ENCODE measurements around the gene SLC24A3. TPM values are rescaled to one million over a fixed set of nuclear protein-coding genes. Genes with fewer than 3 reads are reported as not detected.

The SLC24A3 gene
- total and polyA plus RNA-seq, 11 donors: 0.26 to 3.9 (median 0.77) TPM

DNA sequence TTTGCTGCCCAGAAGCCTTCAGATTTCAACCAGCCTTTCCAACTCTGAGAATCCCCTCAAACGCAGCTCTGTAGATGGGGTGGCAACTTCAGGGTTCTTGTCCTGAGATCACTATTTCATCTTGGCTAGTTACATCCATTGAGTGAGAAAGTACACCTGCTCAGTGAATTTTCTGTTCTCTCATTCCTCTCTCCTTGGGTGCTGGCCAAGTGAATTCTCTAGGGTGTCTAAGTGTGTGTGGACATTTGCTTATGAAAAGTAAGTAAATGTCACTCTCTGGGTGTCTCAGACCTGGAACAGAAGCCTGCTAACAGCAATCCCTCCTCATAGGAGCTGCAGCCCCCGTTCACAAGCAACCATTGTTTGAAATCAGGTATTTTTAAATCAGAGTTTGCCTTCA lies 549.4 kb downstream of the SLC24A3 start:
- Histone ChIP-seq H3K9me3 (no peaks in the 10 kb centered on the region), H3K27me3 (no peaks in the 10 kb centered on the region), H3K4me3 (no peak overlapping the region), H3K27ac (peak overlapping the region in 4 of 12 donors; percentile 14 to 99 (median 98)), H3K4me1 (peaks cover 4 to 63% (median 42%) of the 10 kb centered on the region in 12 donors), H3K36me3 (peaks cover 0 to 10% (median 0%) of the 10 kb centered on the region in 9 donors)
- intact Hi-C loops (cut with DNase I): loop anchor here in 2 of 10 donors (5.0 kb wide), 2 partner anchors 70 to 215 kb away; no protein-coding TSS in a partner anchor
- ATAC-seq: no peak
- TF ChIP-seq, protein P1, sequence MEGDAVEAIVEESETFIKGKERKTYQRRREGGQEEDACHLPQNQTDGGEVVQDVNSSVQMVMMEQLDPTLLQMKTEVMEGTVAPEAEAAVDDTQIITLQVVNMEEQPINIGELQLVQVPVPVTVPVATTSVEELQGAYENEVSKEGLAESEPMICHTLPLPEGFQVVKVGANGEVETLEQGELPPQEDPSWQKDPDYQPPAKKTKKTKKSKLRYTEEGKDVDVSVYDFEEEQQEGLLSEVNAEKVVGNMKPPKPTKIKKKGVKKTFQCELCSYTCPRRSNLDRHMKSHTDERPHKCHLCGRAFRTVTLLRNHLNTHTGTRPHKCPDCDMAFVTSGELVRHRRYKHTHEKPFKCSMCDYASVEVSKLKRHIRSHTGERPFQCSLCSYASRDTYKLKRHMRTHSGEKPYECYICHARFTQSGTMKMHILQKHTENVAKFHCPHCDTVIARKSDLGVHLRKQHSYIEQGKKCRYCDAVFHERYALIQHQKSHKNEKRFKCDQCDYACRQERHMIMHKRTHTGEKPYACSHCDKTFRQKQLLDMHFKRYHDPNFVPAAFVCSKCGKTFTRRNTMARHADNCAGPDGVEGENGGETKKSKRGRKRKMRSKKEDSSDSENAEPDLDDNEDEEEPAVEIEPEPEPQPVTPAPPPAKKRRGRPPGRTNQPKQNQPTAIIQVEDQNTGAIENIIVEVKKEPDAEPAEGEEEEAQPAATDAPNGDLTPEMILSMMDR (IDR thresholded peaks at IDR 0.05): no peak
- TF ChIP-seq POLR2A (IDR thresholded peaks at IDR 0.05): no peak
- 42 to 58% (median 48%) methylated on average over 2 of the region's 2 CpGs for WGBS, 4 donors
- no peak for DNase-seq

DNA sequence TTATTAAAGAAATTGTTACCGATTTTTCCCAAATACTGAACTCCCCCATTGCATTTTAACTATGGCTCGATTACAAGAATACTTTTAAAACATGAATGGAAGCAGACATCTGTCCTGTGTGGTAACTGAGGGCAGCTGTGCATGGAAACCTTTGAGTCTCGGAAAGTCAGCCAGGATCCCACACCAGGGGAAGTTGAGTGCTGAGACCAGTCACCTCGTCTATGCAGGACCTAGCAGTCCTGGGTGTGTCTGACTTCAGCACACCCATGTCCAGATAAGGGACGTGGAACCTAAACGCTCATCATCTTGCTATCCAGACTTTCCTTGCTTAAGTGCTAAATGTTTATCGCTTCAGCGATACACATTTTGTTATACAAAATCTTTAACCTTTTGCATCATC lies 551.8 kb downstream of the SLC24A3 start:
- WGBS, 4 donors: 54 to 69% (median 60%) methylated on average over 8 of the region's 8 CpGs
- DNase-seq (no peak), ATAC-seq (no peak)
- Histone ChIP-seq H3K9me3 (no peaks in the 10 kb centered on the region), H3K27me3 (no peaks in the 10 kb centered on the region), H3K27ac (no peak overlapping the region), H3K36me3 (peaks cover 0 to 10% (median 0%) of the 10 kb centered on the region in 9 donors), H3K4me3 (no peak overlapping the region), H3K4me1 (peaks cover 4 to 54% (median 36%) of the 10 kb centered on the region in 12 donors)
- TF ChIP-seq POLR2A (IDR thresholded peaks at IDR 0.05): no peak
- TF ChIP-seq, protein P1 (IDR thresholded peaks at IDR 0.05): no peak
- intact Hi-C loops (cut with DNase I): loop anchor here in 2 of 10 donors (5.0 kb wide), 2 partner anchors 72 to 213 kb away; no protein-coding TSS in a partner anchor

DNA sequence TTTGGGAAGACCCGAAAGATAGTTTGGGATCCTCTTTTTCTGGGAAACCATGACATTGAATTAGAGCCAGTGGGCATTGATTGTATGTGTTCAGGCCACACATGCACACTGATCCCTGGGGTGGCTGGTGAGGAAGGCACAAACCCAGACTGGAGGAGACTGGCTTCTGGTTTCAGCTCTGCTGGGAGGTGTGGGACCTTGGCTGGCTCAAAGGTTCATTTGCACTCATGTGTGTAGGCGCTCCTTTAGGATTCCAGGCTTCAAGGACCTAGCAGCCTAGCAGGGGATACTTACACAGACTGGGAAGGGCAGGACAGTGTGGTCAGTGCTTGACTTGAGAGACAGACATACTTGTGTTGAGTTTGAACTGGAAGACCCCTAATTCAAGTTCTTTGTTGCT lies 552.8 kb downstream of the SLC24A3 start:
- TF ChIP-seq, protein P1 (IDR thresholded peaks at IDR 0.05): no peak
- TF ChIP-seq POLR2A (IDR thresholded peaks at IDR 0.05): no peak
- H3K27me3 ChIP-seq: no peaks in the 10 kb centered on the region
- peaks cover 0 to 12% (median 0%) of the 10 kb centered on the region in 9 donors for H3K36me3 ChIP-seq
- ATAC-seq: no peak
- H3K4me1 ChIP-seq: peaks cover 4 to 53% (median 28%) of the 10 kb centered on the region in 12 donors
- intact Hi-C loops (cut with DNase I): no loop called here
- DNase-seq: no peak
- no peaks in the 10 kb centered on the region for H3K9me3 ChIP-seq
- H3K4me3 ChIP-seq: no peak overlapping the region
- 97 to 100% (median 98%) methylated on average over 2 of the region's 2 CpGs for WGBS, 4 donors
- no peak overlapping the region for H3K27ac ChIP-seq

GRCh38 chr20:19765913-19766312 lies 553.5 kb downstream of the SLC24A3 start:
- no peak for ATAC-seq
- TF ChIP-seq, protein P1 (IDR thresholded peaks at IDR 0.05): no peak
- no peak for TF ChIP-seq POLR2A (IDR thresholded peaks at IDR 0.05)
- Histone ChIP-seq H3K27ac (no peak overlapping the region), H3K4me1 (peaks cover 4 to 53% (median 22%) of the 10 kb centered on the region in 12 donors), H3K27me3 (no peaks in the 10 kb centered on the region), H3K4me3 (no peak overlapping the region), H3K9me3 (no peaks in the 10 kb centered on the region), H3K36me3 (peaks cover 0 to 12% (median 0%) of the 10 kb centered on the region in 9 donors)
- 93 to 96% (median 94%) methylated on average over 4 of the region's 4 CpGs for WGBS, 4 donors
- no peak for DNase-seq
- intact Hi-C loops (cut with DNase I): no loop called here

Measured in heart left ventricle (tissue), 16 donors.